GM12878 (cell line): ENCODE data around the gene PTK7. TPM values are rescaled to one million over a fixed set of nuclear protein-coding genes. Genes with fewer than 3 reads are reported as not detected.
A peak's percentile ranks its signal among the peaks of the same experiment; 100 is the strongest.

Source experiments
- ATAC-seq: fragments of 200-7000 bp; cut with Tn5 transposase; 3 replicates; pipeline ENCODE4 v1.9.1; 2020; ENCODE audit warnings: mild to moderate bottlenecking, moderate library complexity
- BruUV-seq: library from RNA; stranded (reverse); fragments of 400-500 nt; replicated peaks from 2 replicates; lab custom pipeline; 2021; lab: Mats Ljungman, UMichigan
- CTCF ChIA-PET: fragments of 300-600 bp; sonication (Branson Sonifier 250); formaldehyde crosslinking; extraction: SDS; loops from one replicate; lab custom pipeline; 2021; ENCODE audit warnings: inconsistent platforms; lab: Yijun Ruan, JAX
- POLR2A ChIA-PET: fragments of 350-600 bp; formaldehyde crosslinking; extraction: SDS; loops from one replicate; lab custom pipeline; 2021; ENCODE audit warnings: inconsistent platforms; lab: Charles Lee
- RAD21 ChIA-PET: fragments of 300-600 bp; sonication (Branson Sonifier 250); formaldehyde crosslinking; loops from one replicate; lab custom pipeline; 2023; ENCODE audit warnings: antibody characterized with exemption; ENCODE audit not compliant: unreplicated experiment; lab: Charles Lee
- SMC1A ChIA-PET: fragments of 300-600 bp; sonication (Branson Sonifier 250); formaldehyde crosslinking; loops from one replicate; lab custom pipeline; 2023; ENCODE audit not compliant: unreplicated experiment, uncharacterized antibody; lab: Charles Lee
- DNase-seq: peaks from one replicate; pipeline ENCODE4 v3.0.0-alpha.2; 2011; ENCODE audit warnings: low read depth, low spot score
- FAIRE-seq: peaks from 3 replicates; lab custom pipeline; 2011; peaks lifted over from hg19 to GRCh38; lab: Jason Lieb, UNC
- H2AFZ ChIP-seq: 2 replicates; pipeline ENCODE4 v1.6.0; 2011; ENCODE audit warnings: low read depth, low read length, control low read depth; ENCODE audit not compliant: control insufficient read depth
- H3K27ac ChIP-seq: 2 replicates; pipeline ENCODE4 v1.5.1; 2011; ENCODE audit warnings: control low read depth; ENCODE audit not compliant: control insufficient read depth, insufficient read depth
- H3K27me3 ChIP-seq, 2 experiments: replicated peaks in 1 of 2; 2 replicates each; pipeline versions ENCODE4 v1.6.0 to v1.6.1; 2011; ENCODE audit warnings: low read length in 1 of 2; ENCODE audit not compliant: control insufficient read depth in 2 of 2, insufficient read depth in 2 of 2
- H3K36me3 ChIP-seq, 2 experiments: 2 replicates each; pipeline ENCODE4 v1.5.1; 2011; ENCODE audit warnings: low read length in 1 of 2; ENCODE audit not compliant: control insufficient read depth in 2 of 2, insufficient read depth in 2 of 2
- H3K4me1 ChIP-seq: 2 replicates; pipeline ENCODE4 v1.6.1; 2011; ENCODE audit warnings: mild to moderate bottlenecking, low read length, moderate library complexity, mixed read lengths; ENCODE audit not compliant: control insufficient read depth, insufficient read depth
- H3K4me2 ChIP-seq: 2 replicates; pipeline ENCODE4 v1.6.0; 2011; ENCODE audit warnings: control low read depth; ENCODE audit not compliant: control insufficient read depth, insufficient read depth
- H3K4me3 ChIP-seq: fragments of 200-600 bp; sonication (generic); 2 replicates; pipeline ENCODE4 v1.5.1; 2016
- H3K79me2 ChIP-seq: 2 replicates; pipeline ENCODE4 v1.6.0; 2011; ENCODE audit warnings: low read length; ENCODE audit not compliant: control insufficient read depth, insufficient read depth
- H3K9ac ChIP-seq: 2 replicates; pipeline ENCODE4 v1.8.0; 2011; ENCODE audit warnings: low read length, control low read depth, mixed read lengths; ENCODE audit not compliant: control insufficient read depth, insufficient read depth
- H3K9me3 ChIP-seq: replicated peaks from 3 replicates; pipeline ENCODE4 v1.5.1; 2011; ENCODE audit warnings: mild to moderate bottlenecking, low read length; ENCODE audit not compliant: control insufficient read depth, insufficient read depth
- H4K20me1 ChIP-seq: 2 replicates; pipeline ENCODE4 v1.6.0; 2011; ENCODE audit not compliant: control insufficient read depth, insufficient read depth
- EP300 ChIP-seq, 2 experiments: fragments of 150-350 bp in 1 of 2; IDR thresholded peaks; 2 replicates each; pipeline ENCODE4 v1.6.1; 2011 to 2012; ENCODE audit warnings: low read depth in 2 of 2, low read length in 2 of 2, borderline replicate concordance in 1 of 2, improper control_type of control experiment in 1 of 2, inconsistent platforms in 1 of 2; ENCODE audit not compliant: control insufficient read depth in 1 of 2
- LARP7 ChIP-seq: fragments of 450-650 bp; IDR thresholded peaks from 2 replicates; pipeline ENCODE4 v1.6.1; 2017; ENCODE audit warnings: mild to moderate bottlenecking
- MEF2A ChIP-seq: IDR thresholded peaks from 2 replicates; pipeline ENCODE4 v1.6.1; 2011; ENCODE audit warnings: low read depth, mild to moderate bottlenecking, low read length, moderate library complexity; ENCODE audit not compliant: insufficient read depth
- RB1 ChIP-seq: fragments of 450-650 bp; formaldehyde crosslinking; IDR thresholded peaks from 2 replicates; pipeline ENCODE4 v1.6.1; 2017; ENCODE audit warnings: mild to moderate bottlenecking, borderline replicate concordance
- SUPT20H ChIP-seq: IDR thresholded peaks from 2 replicates; pipeline ENCODE4 v1.6.1; 2011; ENCODE audit warnings: low read depth, mild to moderate bottlenecking, low read length, moderate library complexity, borderline replicate concordance; ENCODE audit not compliant: control insufficient read depth
- TCF12 ChIP-seq: IDR thresholded peaks from 2 replicates; pipeline ENCODE4 v1.6.1; 2011; ENCODE audit warnings: low read depth, mild to moderate bottlenecking, low read length
- USF2 ChIP-seq: IDR thresholded peaks from 2 replicates; pipeline ENCODE4 v1.6.1; 2011; ENCODE audit warnings: low read depth, low read length, improper control_type of control experiment, borderline replicate concordance
- ZBTB11 ChIP-seq: fragments of 450-650 bp; formaldehyde crosslinking; IDR thresholded peaks from 2 replicates; pipeline ENCODE4 v1.5.0; 2022; ENCODE audit warnings: mild to moderate bottlenecking, missing genetic modification characterization
- ZNF274 ChIP-seq: IDR thresholded peaks from one replicate; pipeline ENCODE4 v1.8.0; 2011; ENCODE audit not compliant: insufficient read length, insufficient read depth
- ZNF687 ChIP-seq: fragments of 450-650 bp; IDR thresholded peaks from 2 replicates; pipeline ENCODE4 v1.6.1; 2017; ENCODE audit warnings: mild to moderate bottlenecking, moderate library complexity
- WGBS: methylation state at CpG from one replicate; pipeline ENCODE4 v1.1.6; 2016; ENCODE audit warnings: low lambda C conversion rate; ENCODE audit not compliant: insufficient replicate concordance, insufficient coverage; ENCODE audit errors: missing lambda C conversion rate; 5-methylcytosine and 5-hydroxymethylcytosine counted together
- in situ Hi-C: fragments of 300-500 bp; cut with MboI; formaldehyde crosslinking; loops from 9 replicates; pipeline ENCODE4 v1.14.3; 2018; ENCODE audit warnings: mixed read lengths
- intact Hi-C: fragments of 100-400 bp; cut with micrococcal nuclease; formaldehyde crosslinking; loops from one replicate; pipeline ENCODE4 v1.14.2; 2022; ENCODE audit not compliant: unreplicated experiment
- polyA plus RNA-seq, 11 experiments: library from polyadenylated mRNA; depleted of rRNA in 4 of 11; unstranded in 6 of 11; stranded (reverse) in 5 of 11; fragments of >200 nt; fragmentation: Nextera tagmentation in 4 of 11; fragmentation: Illumina TruSeq in 1 of 11; extraction: Ambion mirVana in 4 of 11; extraction: Trizol in 1 of 11; gene quantifications; 1 replicate in 1 of 11; 2 replicates in 10 of 11; pipeline versions ENCODE4 v1.2.1 to v1.2.3, GENCODE V29; 2011 to 2016; ENCODE audit warnings: inconsistent platforms in 2 of 11, missing spikeins in 2 of 11, low read depth in 1 of 11
- total RNA-seq, 4 experiments: library from RNA; depleted of rRNA in 3 of 4; stranded (reverse); fragments of >200 nt in 3 of 4; fragmentation: Illumina TruSeq in 1 of 4; extraction: Trizol in 1 of 4; gene quantifications; 2 replicates each; pipeline versions ENCODE4 v1.2.1 to v1.2.3, GENCODE V29; 2013 to 2021

PTK7 gene
- total and polyA plus RNA-seq, 10 of the 15 experiments (the other 5 are each of a cell fraction or from before 2014, with no cell fraction given), result 0.18 to 14.4 (median 3.3) TPM; not detected in 1

- 30% methylated on average over 11 of the region's 11 CpGs for WGBS
- Histone ChIP-seq H3K4me1 (peaks cover 26% of the 10 kb centered on the region), H3K27ac (peak overlapping the region; percentile 92), H3K79me2 (peaks cover 48% of the 10 kb centered on the region), H2AFZ (no peak overlapping the region), H4K20me1 (peaks cover 6% of the 10 kb centered on the region; the same call in 1 of the 2 replicates), H3K4me3 (peak overlapping the region; percentile 94), H3K9ac (peak overlapping the region; percentile 95), H3K36me3 (peaks cover 22 to 29% of the 10 kb centered on the region in 2 experiments), H3K27me3 (no peaks in the 10 kb centered on the region), H3K4me2 (peak overlapping the region; percentile 88), H3K9me3 (no peaks in the 10 kb centered on the region)
- ChIA-PET POLR2A (interaction anchor here (0.5 to 2.8 kb wide), 9 partner anchors 9 to 456 kb away, joined by 3 to 26 read pairs (median 4); partner anchors contain the start of genes CUL9, POLR1C and YIPF3), RAD21 (interaction anchor here (0.7 to 3.2 kb wide), 6 partner anchors 30 to 333 kb away, joined by 3 to 18 read pairs (median 4); partner anchors contain the start of genes KLHDC3 and MEA1), CTCF (interaction anchor here (1.1 to 2.4 kb wide), 9 partner anchors 8 to 334 kb away, joined by 3 to 9 read pairs (median 5); partner anchors contain the start of genes CUL9 and DNPH1), SMC1A (interaction anchor here (0.7 to 2.8 kb wide), 10 partner anchors 9 to 120 kb away, joined by 3 to 10 read pairs (median 4); partner anchors contain the start of gene CUL7)
- FAIRE-seq, result no peak
- no TSS peak for BruUV-seq
- no peak for DNase-seq
- ATAC-seq, result peak; percentile 1
- intact Hi-C loops, result loop anchor here (2.0 to 10.0 kb wide), 4 partner anchors 51 to 389 kb away; partner anchors contain the start of gene BICRAL
- in situ Hi-C loops, result no loop called here
- TF ChIP-seq ZNF274 (no peak), RB1 (no peak), ZBTB11 (no peak), LARP7 (no peak), ZNF687 (no peak), SUPT20H (no peak), TCF12 (no peak), EP300 (IDR thresholded peaks at IDR 0.05; ENCODE audit: borderline replicate concordance in 1 of 2, control insufficient read depth in 1 of 2, low read depth in 2 of 2, low read length in 2 of 2) (no peak), USF2 (no peak), MEF2A (no peak)
These were observed 97.6 kb downstream of the PTK7 start for GRCh38 chr6:43173591-43174262.
